Testis (tissue), 2 donors: Measurements from ENCODE around the gene RGN.

Experiments used
- POLR2A ChIP-seq: fragments of 450-650 bp; IDR thresholded peaks from one replicate; pipeline ENCODE4 v1.6.1; 2017; ENCODE audit warnings: antibody characterized with exemption, mild to moderate bottlenecking, moderate library complexity
- TF ChIP-seq, protein P1 (sequence below), 3 experiments: fragments of 450-650 bp in 2 of 3; fragments of 200-600 bp in 1 of 3; sonication (generic) in 1 of 3; IDR thresholded peaks; one replicate each; pipeline ENCODE4 v1.5.1; 2016 to 2019; ENCODE audit warnings: antibody characterized with exemption in 3 of 3, mild to moderate bottlenecking in 2 of 3, moderate library complexity in 1 of 3

DNA sequence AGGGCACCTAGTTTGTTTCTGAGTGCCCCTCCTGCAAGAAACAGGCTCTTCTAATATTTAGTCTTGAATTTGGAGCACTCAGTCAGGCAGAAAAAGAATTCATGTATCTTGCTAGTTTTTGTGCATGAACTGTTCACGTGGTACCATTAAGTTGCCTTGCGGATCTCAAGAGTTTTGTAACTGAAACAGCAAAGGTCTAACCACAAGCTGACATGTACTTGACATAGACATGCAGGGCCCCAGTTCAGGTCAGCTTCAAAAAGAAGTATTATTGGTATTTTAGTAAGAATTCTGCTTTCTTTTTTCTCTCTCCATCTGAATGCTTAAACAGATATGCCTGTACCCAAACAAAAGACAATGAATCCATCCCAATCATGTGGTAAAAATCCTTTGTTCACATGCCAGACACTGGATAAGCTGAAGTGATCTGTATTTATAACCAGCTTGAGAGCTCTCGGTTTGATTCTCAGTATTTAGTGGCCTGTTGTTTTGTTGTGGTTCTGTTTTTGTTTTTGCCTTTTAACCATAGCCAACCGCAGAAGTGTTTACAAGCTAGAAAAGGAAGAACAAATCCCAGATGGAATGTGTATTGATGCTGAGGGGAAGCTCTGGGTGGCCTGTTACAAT lies 13.0 kb downstream of the RGN start:
- TF ChIP-seq, protein P1, sequence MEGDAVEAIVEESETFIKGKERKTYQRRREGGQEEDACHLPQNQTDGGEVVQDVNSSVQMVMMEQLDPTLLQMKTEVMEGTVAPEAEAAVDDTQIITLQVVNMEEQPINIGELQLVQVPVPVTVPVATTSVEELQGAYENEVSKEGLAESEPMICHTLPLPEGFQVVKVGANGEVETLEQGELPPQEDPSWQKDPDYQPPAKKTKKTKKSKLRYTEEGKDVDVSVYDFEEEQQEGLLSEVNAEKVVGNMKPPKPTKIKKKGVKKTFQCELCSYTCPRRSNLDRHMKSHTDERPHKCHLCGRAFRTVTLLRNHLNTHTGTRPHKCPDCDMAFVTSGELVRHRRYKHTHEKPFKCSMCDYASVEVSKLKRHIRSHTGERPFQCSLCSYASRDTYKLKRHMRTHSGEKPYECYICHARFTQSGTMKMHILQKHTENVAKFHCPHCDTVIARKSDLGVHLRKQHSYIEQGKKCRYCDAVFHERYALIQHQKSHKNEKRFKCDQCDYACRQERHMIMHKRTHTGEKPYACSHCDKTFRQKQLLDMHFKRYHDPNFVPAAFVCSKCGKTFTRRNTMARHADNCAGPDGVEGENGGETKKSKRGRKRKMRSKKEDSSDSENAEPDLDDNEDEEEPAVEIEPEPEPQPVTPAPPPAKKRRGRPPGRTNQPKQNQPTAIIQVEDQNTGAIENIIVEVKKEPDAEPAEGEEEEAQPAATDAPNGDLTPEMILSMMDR (IDR thresholded peaks at IDR 0.05) = no peak
- no peak for TF ChIP-seq POLR2A
